GM19438 (cell line): ENCODE measurements around the gene RCC1.
"Not testable (repeated sequence)": the region's sequence is repeated elsewhere in the genome, so short reads cannot be mapped to it uniquely, and the experiment has no call there.

Experiments used
- ATAC-seq: cut with Tn5 transposase; IDR thresholded peaks from one replicate; pipeline ENCODE4 v1.9.1; 2021; ENCODE audit warnings: low read depth; ENCODE audit not compliant: unreplicated experiment

Gene RCC1

GRCh38 chr1:28582248-28582615, 76.4 kb downstream of the RCC1 start:
- no peak for ATAC-seq

DNA sequence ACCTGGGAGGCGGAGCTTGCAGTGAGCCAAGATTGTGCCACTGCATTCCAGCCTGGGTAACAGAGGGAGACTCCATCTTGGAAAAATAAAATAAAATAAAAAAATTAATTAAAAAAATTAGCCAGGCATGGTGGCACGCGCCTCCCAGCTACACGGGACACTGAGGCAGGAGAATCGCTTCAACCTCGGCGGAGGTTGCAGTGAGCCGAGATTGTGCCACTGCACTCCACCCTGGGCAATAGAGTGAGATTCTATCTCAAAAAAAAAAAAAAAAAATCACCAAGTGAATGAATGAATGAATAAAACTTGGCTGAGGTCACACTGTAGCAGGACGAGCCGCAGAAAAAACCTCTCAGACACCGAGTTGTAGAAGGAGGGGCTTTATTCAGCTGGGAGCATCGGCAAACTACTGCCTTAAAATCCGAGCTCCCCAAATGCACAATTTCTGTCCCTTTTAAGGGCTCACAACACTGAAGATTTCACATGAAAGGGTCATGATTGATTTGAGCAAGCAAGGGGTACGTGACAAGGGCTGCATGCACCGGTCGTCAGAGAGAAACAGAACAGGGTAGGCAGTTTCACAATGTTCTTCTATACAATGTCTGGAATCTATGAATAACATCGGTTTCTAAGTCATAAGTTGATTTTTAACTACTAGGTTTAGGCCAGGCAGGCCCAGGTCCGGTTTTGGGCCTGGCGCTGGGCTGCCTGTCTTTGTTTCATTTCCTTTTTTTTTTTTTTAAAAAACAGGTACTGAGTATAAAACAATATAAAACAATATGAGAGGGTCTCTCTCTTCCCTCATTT, 80.9 kb downstream of the RCC1 start:
- not testable (repeated sequence) for ATAC-seq
